HCT116 (cell line): ENCODE data around the gene SCN4A.
"Not testable (repeated sequence)": the region's sequence is repeated elsewhere in the genome, so short reads cannot be mapped to it uniquely, and the experiment has no call there.

ENCODE experiments used
- CEBPB ChIP-seq: IDR thresholded peaks from 2 replicates; pipeline ENCODE4 v1.6.1; 2012; ENCODE audit warnings: low read depth
- CTCF ChIP-seq, 3 experiments: fragments of 200-600 bp in 1 of 3; sonication (generic) in 1 of 3; IDR thresholded peaks in 2 of 3; conservative IDR thresholded peaks in 1 of 3; 2 replicates each; pipeline ENCODE4 v1.5.1; 2012 to 2017; ENCODE audit warnings: low read depth in 2 of 3, low read length in 2 of 3, antibody characterized with exemption in 1 of 3, borderline replicate concordance in 1 of 3, control low read depth in 1 of 3, mild to moderate bottlenecking in 1 of 3, mixed read lengths in 1 of 3, mixed run types in 1 of 3, moderate library complexity in 1 of 3; ENCODE audit not compliant: insufficient read depth in 1 of 3
- EZH2 ChIP-seq: fragments of 200-600 bp; sonication (generic); IDR thresholded peaks from 2 replicates; pipeline ENCODE4 v1.6.1; 2017; ENCODE audit warnings: antibody characterized with exemption, mixed run types
- EZH2phosphoT487 ChIP-seq: fragments of 200-600 bp; IDR thresholded peaks from 2 replicates; pipeline ENCODE4 v1.6.1; 2018; ENCODE audit warnings: antibody characterized with exemption, borderline replicate concordance
- JUND ChIP-seq: IDR thresholded peaks from 2 replicates; pipeline ENCODE4 v1.6.1; 2012
- POLR2A ChIP-seq: IDR thresholded peaks from 2 replicates; pipeline ENCODE4 v1.7.0; 2011; ENCODE audit warnings: borderline replicate concordance; ENCODE audit not compliant: insufficient read depth, insufficient read length; ENCODE audit errors: extremely low read depth
- POLR2AphosphoS5 ChIP-seq: IDR thresholded peaks from 2 replicates; pipeline ENCODE4 v1.6.1; 2011; ENCODE audit warnings: mild to moderate bottlenecking, low read depth, low read length, moderate library complexity
- RAD21 ChIP-seq: IDR thresholded peaks from 2 replicates; pipeline ENCODE4 v1.6.1; 2012; ENCODE audit warnings: low read depth, mild to moderate bottlenecking
- SIN3A ChIP-seq: IDR thresholded peaks from 2 replicates; pipeline ENCODE4 v1.6.1; 2012; ENCODE audit warnings: low read depth
- ZBTB33 ChIP-seq: IDR thresholded peaks from 2 replicates; pipeline ENCODE4 v1.6.1; 2011; ENCODE audit warnings: mild to moderate bottlenecking, low read length, moderate library complexity; ENCODE audit not compliant: insufficient replicate concordance; ENCODE audit errors: extremely low read depth

GRCh38 chr17:63898899-63899798, 73.6 kb downstream of the SCN4A start:
- TF ChIP-seq EZH2; POLR2A; CEBPB; CTCF (IDR thresholded peaks at IDR 0.05 in 2 of 3, conservative IDR thresholded peaks at IDR 0.05 in 1 of 3; ENCODE audit: borderline replicate concordance in 1 of 3, insufficient read depth in 1 of 3, low read depth in 2 of 3, low read length in 2 of 3); POLR2AphosphoS5; RAD21; SIN3A; EZH2phosphoT487; ZBTB33; JUND: not testable (repeated sequence)
